Measurements from ENCODE around the gene DUSP8. TPM values are rescaled to one million over a fixed set of nuclear protein-coding genes. Genes with fewer than 3 reads are reported as not detected.

The DUSP8 gene
- total RNA-seq, 4 donors from 2014 or later: 13.3 to 31.8 (median 19.8) TPM

GRCh38 chr11:1544536-1544935 is 27.5 kb downstream of the DUSP8 start:
- no peak for DNase-seq
- H3K27ac ChIP-seq: no peak overlapping the region
- 79% methylated on average over 6 of the region's 6 CpGs; no CpG with 5 or more reads in 1 of the 2 donors for WGBS, 2 donors (ENCODE audit: low coverage in 1 of 2)
- intact Hi-C loops (cut with DNase I; ENCODE audit: low total_unique reads): no loop called here
- no peaks in the 10 kb centered on the region for H3K36me3 ChIP-seq
- in situ Hi-C loops (cut with MboI; ENCODE audit: low pct_ligation_motif_present in 1 of 4, low pct_unique_long_range_greater_than_20kb in 1 of 4, low sequenced_read_pairs in 3 of 4): loop anchor here in 1 of 4 donors (5.0 kb wide), 1 partner anchor 33 kb away; no protein-coding TSS in a partner anchor
- peaks cover 26% of the 10 kb centered on the region for H3K27me3 ChIP-seq
- peaks cover 12 to 34% (median 33%) of the 10 kb centered on the region in 4 donors for H3K4me1 ChIP-seq
- no peaks in the 10 kb centered on the region for H3K9me3 ChIP-seq
- TF ChIP-seq EP300 (IDR thresholded peaks at IDR 0.05; ENCODE audit: low read depth) (no peak), POLR2AphosphoS5 (IDR thresholded peaks at IDR 0.05) (no peak), POLR2A (IDR thresholded peaks at IDR 0.05) (no peak), CTCF (IDR thresholded peaks at IDR 0.05) (no peak)
- no peak overlapping the region for H3K4me3 ChIP-seq

- no peak for TF ChIP-seq CTCF (IDR thresholded peaks at IDR 0.05)
- no peak for TF ChIP-seq POLR2A (IDR thresholded peaks at IDR 0.05)
- DNase-seq: no peak
- Histone ChIP-seq H3K9me3 (no peaks in the 10 kb centered on the region), H3K27me3 (peaks cover 26% of the 10 kb centered on the region), H3K4me1 (peaks cover 12 to 31% (median 30%) of the 10 kb centered on the region in 4 donors), H3K4me3 (no peak overlapping the region), H3K27ac (no peak overlapping the region), H3K36me3 (no peaks in the 10 kb centered on the region)
- 88% methylated on average over 13 of the region's 13 CpGs; no CpG with 5 or more reads in 1 of the 2 donors for WGBS, 2 donors (ENCODE audit: low coverage in 1 of 2)
- intact Hi-C loops (cut with DNase I; ENCODE audit: low total_unique reads) (loop anchor here (2.0 kb wide), 1 partner anchor 85 kb away; the partner anchor contains the start of gene KRTAP5-5), in situ Hi-C loops (cut with MboI; ENCODE audit: low pct_ligation_motif_present in 1 of 4, low pct_unique_long_range_greater_than_20kb in 1 of 4, low sequenced_read_pairs in 3 of 4) (loop anchor here in 1 of 4 donors (5.0 kb wide), 1 partner anchor 34 kb away; no protein-coding TSS in a partner anchor)
These were observed 28.3 kb downstream of the DUSP8 start for GRCh38 chr11:1543606-1544263.

- WGBS, 2 donors (ENCODE audit: low coverage in 1 of 2): 29% methylated on average over 10 of the region's 10 CpGs; no CpG with 5 or more reads in 1 of the 2 donors
These were observed 29.8 kb downstream of the DUSP8 start for GRCh38 chr11:1542267-1542666.

More at GRCh38 chr11:1542267-1542666, 29.8 kb downstream of the DUSP8 start:
- Histone ChIP-seq H3K4me3 (no peak overlapping the region), H3K4me1 (peaks cover 3 to 18% (median 18%) of the 10 kb centered on the region in 4 donors), H3K27me3 (peaks cover 19% of the 10 kb centered on the region), H3K27ac (no peak overlapping the region), H3K36me3 (no peaks in the 10 kb centered on the region), H3K9me3 (no peaks in the 10 kb centered on the region)
- DNase-seq: peak; percentile 43
- TF ChIP-seq EP300 (IDR thresholded peaks at IDR 0.05; ENCODE audit: low read depth) (no peak), POLR2AphosphoS5 (IDR thresholded peaks at IDR 0.05) (no peak), CTCF (IDR thresholded peaks at IDR 0.05) (no peak), POLR2A (IDR thresholded peaks at IDR 0.05) (no peak)
- in situ Hi-C loops (cut with MboI; ENCODE audit: low pct_ligation_motif_present in 1 of 4, low pct_unique_long_range_greater_than_20kb in 1 of 4, low sequenced_read_pairs in 3 of 4): loop anchor here in 1 of 4 donors (5.0 kb wide), 1 partner anchor 35 kb away; no protein-coding TSS in a partner anchor
- intact Hi-C loops (cut with DNase I; ENCODE audit: low total_unique reads): loop anchor here (2.0 kb wide), 1 partner anchor 87 kb away; the partner anchor contains the start of gene KRTAP5-5
